Thoracic aorta (tissue), 2 donors: Measurements from ENCODE around the gene ZNF547. TPM values are rescaled to one million over a fixed set of nuclear protein-coding genes. Genes with fewer than 3 reads are reported as not detected.

Experiments
- ATAC-seq: fragments of 150-250 bp; one replicate; pipeline ENCODE4 v1.8.0; 2017; ENCODE audit warnings: low read depth; ENCODE audit not compliant: insufficient number of reproducible peaks, low FRiP score
- DNase-seq: peaks from one replicate; pipeline ENCODE4 v3.0.0-alpha.2; 2020; ENCODE audit warnings: low spot score
- H3K27ac ChIP-seq, 2 donors: fragments of 200-600 bp; sonication (generic); 1 replicate in 1 of 2; 2 replicates in 1 of 2; pipeline ENCODE4 v1.5.1; 2016; ENCODE audit warnings: mild to moderate bottlenecking in 2 of 2, moderate library complexity in 2 of 2
- H3K27me3 ChIP-seq: fragments of 200-600 bp; sonication (generic); replicated peaks from 2 replicates; pipeline ENCODE4 v1.6.0; 2016; ENCODE audit warnings: mild to moderate bottlenecking; ENCODE audit not compliant: insufficient read depth
- H3K36me3 ChIP-seq: fragments of 200-600 bp; sonication (generic); one replicate; pipeline ENCODE4 v1.5.1; 2016
- H3K4me1 ChIP-seq, 2 donors: fragments of 200-600 bp; sonication (generic); 1 replicate in 1 of 2; 2 replicates in 1 of 2; pipeline versions ENCODE4 v1.5.1 to v1.6.0; 2016; ENCODE audit warnings: low read depth in 2 of 2, mild to moderate bottlenecking in 1 of 2; ENCODE audit not compliant: control insufficient read depth in 1 of 2
- H3K4me3 ChIP-seq: fragments of 200-600 bp; sonication (generic); 2 replicates; pipeline ENCODE4 v1.5.1; 2016; ENCODE audit warnings: mild to moderate bottlenecking
- H3K9me3 ChIP-seq: fragments of 200-600 bp; sonication (generic); 2 replicates; pipeline ENCODE4 v1.5.1; 2016
- CTCF ChIP-seq: fragments of 200-600 bp; sonication (generic); IDR thresholded peaks from one replicate; pipeline ENCODE4 v1.5.1; 2019; ENCODE audit warnings: antibody characterized with exemption
- total RNA-seq, 2 donors: library from RNA; depleted of rRNA; stranded (reverse); fragments of >200 nt; gene quantifications; one replicate each; pipeline versions ENCODE4 v1.1.0 to v1.2.3, GENCODE V29; 2016

Gene ZNF547
- 1 to 10 TPM in 1 of 2 donors, under 1 TPM in 1; 0.68 to 3.4 TPM for total RNA-seq

GRCh38 chr19:57362997-57363687 lies at the start of gene ZNF547, which contains the start of gene TRAPPC2B:
TSS of gene ZNF547 (plus strand) at chr19:57363551. CDS start at chr19:57368556, 5,005 bp downstream.
TSS of gene TRAPPC2B (plus strand) at chr19:57363551. CDS start at chr19:57364834, 1,283 bp downstream.
- peak; percentile 100 for ATAC-seq
- H3K9me3 ChIP-seq = peaks cover 25% of the 10 kb centered on the region

DNA sequence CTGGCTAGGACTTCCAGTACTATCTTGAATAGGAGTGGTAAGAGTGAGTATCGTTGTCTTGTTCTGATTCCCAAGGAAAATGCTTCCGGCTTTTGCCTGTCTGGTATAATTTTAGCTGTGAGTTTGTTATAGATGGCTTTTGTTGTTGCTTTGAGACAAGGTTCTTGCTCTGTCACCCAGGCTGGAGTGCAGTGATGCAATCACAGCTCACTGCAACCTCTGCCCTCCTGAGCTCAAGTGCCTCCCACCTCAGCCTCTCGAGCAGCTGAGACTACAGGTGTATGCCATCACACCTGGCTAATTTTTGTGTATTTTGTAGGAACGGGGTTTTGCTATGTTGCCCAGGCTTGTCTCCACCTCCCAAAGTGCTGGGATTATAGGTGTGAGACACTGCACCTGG lies 49.2 kb upstream of the ZNF547 start:
- no peaks in the 10 kb centered on the region for H3K27me3 ChIP-seq
- H3K9me3 ChIP-seq = no peaks in the 10 kb centered on the region
- H3K4me3 ChIP-seq = no peak overlapping the region
- no peaks in the 10 kb centered on the region for H3K4me1 ChIP-seq
- TF ChIP-seq CTCF = no peak
- DNase-seq (no peak), ATAC-seq (no peak)
- no peak overlapping the region for H3K27ac ChIP-seq
- H3K36me3 ChIP-seq = no peaks in the 10 kb centered on the region

More at GRCh38 chr19:57362997-57363687, at the start of gene ZNF547, which contains the start of gene TRAPPC2B:
- Histone ChIP-seq H3K4me3 (peak within 1 kb of the TSS; percentile 95), H3K4me1 (peaks cover 0 to 15% of the 10 kb centered on the region in 2 donors), H3K27me3 (no peaks in the 10 kb centered on the region), H3K27ac (peak within 1 kb of the TSS; percentile 71 to 87), H3K36me3 (peaks cover 4% of the 10 kb centered on the region)
- TF ChIP-seq CTCF = no peak
- peak; percentile 94 for DNase-seq

DNA sequence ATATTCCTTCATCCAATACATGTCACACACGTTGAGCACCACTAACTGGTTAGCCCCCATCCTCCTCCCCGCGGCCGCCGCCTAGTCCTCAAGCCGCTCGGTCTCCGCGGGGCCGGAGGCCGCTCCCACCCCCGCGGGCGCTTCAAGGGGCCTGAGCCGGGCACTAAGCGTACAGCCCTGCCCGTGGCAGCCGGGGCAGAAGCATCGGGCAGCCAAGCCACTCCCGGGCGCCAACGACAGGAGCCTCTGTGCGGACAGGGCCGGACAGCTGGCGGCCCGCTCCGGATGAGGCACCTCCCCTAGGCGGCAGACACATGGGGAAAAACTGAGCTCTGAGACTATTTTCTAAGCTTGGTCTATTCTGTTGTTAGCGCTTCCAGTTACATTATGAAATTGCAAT lies 45.8 kb upstream of the ZNF547 start:
- no peaks in the 10 kb centered on the region for H3K9me3 ChIP-seq
- H3K4me3 ChIP-seq = no peak overlapping the region
- peaks cover 5 to 22% of the 10 kb centered on the region in 2 donors for H3K4me1 ChIP-seq
- no peak overlapping the region for H3K27ac ChIP-seq
- ATAC-seq = no peak
- no peak for DNase-seq
- H3K27me3 ChIP-seq = no peaks in the 10 kb centered on the region
- no peaks in the 10 kb centered on the region for H3K36me3 ChIP-seq
- no peak for TF ChIP-seq CTCF

- peaks cover 14% of the 10 kb centered on the region for H3K36me3 ChIP-seq
- TF ChIP-seq CTCF = no peak
- peak overlapping the region; percentile 74 to 82 for H3K27ac ChIP-seq
- peaks cover 5 to 22% of the 10 kb centered on the region in 2 donors for H3K4me1 ChIP-seq
- H3K27me3 ChIP-seq = no peaks in the 10 kb centered on the region
- H3K9me3 ChIP-seq = peaks cover 7% of the 10 kb centered on the region
- ATAC-seq (no peak), DNase-seq (no peak)
- H3K4me3 ChIP-seq = peak overlapping the region; percentile 97
Observed at GRCh38 chr19:57319869-57320179, 43.5 kb upstream of the ZNF547 start.

DNA sequence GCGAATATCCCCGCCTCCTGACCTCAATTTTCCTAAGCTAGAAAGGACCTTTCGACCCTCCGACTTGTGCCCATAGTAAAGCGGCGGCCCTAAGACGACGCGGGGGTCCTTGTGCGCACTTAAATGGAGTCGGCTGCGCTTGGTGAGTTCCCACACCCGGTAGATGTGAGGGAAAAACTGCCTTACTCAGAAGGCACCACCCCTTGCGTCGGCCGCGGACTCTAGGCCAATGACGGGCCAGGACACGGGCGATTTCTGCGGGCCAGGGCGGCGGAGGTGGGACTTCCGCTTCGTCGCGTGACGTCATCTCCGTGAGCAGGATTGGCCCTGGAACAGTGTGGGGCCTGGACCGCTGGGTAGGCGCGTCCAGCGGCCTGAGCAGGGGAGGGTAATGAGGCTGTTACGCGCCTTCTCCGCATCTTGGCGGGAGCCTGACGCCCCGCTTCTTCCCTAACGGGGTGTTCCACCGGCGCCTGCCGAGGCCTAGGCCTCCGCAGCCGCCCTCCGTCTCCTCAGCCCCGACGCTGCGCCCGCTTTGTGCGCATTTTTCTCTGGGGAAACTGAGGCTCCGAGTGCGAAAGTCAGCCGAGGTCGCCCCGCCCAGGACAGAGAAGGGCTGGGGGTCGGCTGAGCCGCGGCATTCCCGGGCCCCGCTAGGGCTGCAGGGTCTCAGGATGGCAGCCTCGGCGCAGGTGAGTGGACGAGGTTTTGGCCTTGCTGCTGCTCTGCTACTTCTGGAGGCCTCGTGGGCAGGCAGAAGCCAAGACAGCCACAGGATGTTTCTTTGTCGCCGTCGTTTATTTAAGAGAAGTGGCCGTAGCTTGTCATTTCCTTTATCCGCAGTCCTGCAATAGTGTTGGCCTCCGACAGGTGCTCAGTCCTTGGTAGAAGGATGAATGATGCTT lies 42.9 kb upstream of the ZNF547 start, which contains the start of gene ZNF543:
Gene ZNF543 (plus strand): TSS at position 293 of the 905 bp plus-strand sequence. CDS start 382 bp downstream, at position 675.
- no peaks in the 10 kb centered on the region for H3K27me3 ChIP-seq
- peaks cover 5 to 22% of the 10 kb centered on the region in 2 donors for H3K4me1 ChIP-seq
- DNase-seq = peak; percentile 74
- peak within 1 kb of the TSS; percentile 74 to 82 for H3K27ac ChIP-seq
- H3K4me3 ChIP-seq = peak within 1 kb of the TSS; percentile 97
- H3K9me3 ChIP-seq = peaks cover 8% of the 10 kb centered on the region
- ATAC-seq = peak; percentile 90
- TF ChIP-seq CTCF = no peak
- H3K36me3 ChIP-seq = peaks cover 20% of the 10 kb centered on the region
